GM18909 (cell line): ENCODE results near the gene UBAC2.
A peak's percentile ranks its signal among the peaks of the same experiment; 100 is the strongest.
"Not testable (repeated sequence)": the region's sequence is repeated elsewhere in the genome, so short reads cannot be mapped to it uniquely, and the experiment has no call there.

Experiments used
- ATAC-seq: cut with Tn5 transposase; IDR thresholded peaks from one replicate; pipeline ENCODE4 v1.9.1; 2021; ENCODE audit warnings: mild to moderate bottlenecking; ENCODE audit not compliant: unreplicated experiment, poor library complexity

The UBAC2 gene

DNA sequence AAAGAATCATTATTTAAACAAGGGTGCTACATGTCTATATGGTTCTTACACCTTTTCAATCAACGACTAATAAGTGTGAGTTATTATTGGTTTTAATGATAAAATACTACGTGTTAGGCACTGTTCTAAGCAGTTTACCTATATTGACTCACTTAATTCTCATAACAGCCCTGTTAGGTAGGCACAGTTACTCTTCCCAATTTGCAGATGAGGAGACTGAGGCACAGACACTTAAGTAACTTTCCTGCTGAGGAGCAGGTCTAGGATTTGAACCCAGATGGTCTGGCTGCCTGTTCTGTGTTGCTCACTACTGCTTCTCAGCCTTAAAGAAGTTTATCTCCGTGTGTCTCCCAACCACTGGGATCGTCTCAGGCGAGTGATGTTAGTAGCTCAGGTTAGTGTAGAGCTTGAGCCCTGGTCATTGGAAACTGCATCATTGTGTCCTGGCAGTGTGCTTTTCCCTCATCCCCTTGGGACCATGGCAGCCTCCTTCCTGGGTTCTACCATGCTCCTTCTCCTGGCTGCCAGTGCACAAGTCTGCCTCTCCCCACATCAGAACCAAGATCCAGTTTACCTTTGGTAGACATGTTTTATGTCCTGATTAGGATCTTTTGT, 10.9 kb downstream of the UBAC2 start:
- ATAC-seq: no peak

DNA sequence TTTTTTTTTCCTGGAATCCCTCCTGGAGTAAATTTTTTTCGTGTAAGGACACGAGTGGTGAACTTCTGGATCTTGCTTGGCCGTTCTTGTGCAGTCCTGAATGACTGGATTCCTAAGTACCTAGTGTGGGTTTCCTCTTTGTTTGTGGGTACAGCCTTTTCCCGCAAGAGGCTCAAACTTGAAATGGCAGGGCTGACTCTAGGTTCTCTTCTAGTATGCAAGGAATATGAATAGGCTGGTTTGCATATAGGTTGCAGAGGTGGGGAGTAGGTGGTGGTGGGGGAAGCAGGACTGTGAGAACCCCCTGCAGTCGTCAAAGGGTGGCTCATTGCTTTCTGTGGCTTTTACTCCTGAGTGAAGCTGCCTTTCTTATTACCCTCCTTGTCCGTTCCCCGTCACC, 13.6 kb downstream of the UBAC2 start:
- peak; percentile 67 for ATAC-seq

DNA sequence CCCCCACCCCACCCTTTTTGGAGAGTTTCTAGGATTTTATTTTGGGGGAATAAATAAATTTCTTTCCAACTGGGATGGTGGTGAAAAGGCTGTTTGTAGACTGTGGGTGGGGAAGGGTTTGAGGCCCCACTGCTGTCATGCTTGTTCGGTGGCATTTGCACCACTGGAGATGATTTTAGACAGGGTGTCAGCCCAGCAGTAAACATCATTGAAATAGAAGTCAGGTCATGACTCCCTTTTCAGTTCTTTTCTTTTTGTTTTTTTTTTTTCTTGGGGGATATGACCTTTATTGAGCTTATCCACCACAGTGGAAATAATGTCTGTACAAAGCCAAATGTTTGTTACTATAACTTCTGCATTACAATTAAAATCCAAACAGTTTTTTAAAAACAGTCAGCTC, 14.1 kb downstream of the UBAC2 start:
- no peak for ATAC-seq

DNA sequence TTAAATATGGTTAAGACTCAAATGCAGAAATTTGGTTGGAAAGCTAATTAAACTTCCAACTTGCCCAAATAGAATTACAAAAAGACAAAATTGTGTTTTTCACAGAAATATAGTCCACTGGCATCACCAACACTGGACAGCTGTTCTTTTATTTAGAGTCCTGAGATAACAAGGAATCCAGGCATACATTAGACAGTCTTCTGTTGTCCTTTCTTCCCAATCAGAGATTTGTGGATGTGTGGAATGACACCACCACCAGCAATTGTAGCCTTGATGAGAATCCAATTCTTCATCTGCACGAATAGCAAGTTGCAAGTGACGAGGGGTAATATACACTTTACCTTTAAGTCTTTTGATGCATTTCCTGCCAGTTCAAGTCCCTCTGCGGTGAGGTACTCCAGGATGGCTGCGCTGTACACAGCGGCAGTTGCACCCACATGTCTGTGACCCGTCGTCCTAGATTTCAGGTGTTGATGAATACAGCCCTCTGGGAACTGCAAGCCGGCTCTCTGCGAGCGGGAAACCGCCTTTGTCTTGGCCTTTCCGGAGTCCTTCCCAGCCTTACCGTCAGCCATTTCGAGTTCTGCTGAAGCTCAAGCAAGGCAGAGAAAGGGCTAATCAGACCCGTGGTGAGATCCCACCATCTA, 14.7 kb downstream of the UBAC2 start:
- ATAC-seq: no peak

DNA sequence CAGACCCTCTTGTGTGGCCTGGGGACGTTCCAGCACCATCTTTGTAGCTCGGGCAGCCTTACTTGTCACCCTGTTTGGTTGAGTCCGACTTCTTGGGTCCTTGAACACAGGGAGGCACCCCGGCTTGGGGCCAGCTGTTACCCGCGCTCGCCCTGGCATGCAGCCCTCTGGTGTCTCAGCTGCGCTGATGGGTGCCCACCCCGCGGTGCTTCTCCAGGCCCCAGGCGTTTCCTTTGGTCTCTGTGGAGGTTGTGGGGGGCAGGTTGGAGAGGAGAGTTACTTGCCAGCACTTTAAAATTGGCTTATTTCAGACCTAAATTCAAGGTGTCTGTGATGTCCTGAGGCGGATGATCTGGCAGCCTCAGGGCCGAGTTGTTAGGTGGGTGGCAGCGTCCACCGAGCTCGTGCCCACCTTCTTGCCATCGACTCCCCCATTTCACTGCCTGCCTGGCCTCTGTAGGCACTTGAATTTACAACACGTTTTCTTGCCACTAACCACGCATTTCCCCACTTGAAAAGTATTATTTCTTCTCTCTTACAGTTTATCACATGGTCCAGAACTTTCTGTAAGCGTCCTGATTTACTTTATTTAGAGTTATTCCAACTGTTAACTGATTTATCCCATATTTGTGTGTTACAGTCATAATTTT, 16.9 kb downstream of the UBAC2 start:
- ATAC-seq: no peak

DNA sequence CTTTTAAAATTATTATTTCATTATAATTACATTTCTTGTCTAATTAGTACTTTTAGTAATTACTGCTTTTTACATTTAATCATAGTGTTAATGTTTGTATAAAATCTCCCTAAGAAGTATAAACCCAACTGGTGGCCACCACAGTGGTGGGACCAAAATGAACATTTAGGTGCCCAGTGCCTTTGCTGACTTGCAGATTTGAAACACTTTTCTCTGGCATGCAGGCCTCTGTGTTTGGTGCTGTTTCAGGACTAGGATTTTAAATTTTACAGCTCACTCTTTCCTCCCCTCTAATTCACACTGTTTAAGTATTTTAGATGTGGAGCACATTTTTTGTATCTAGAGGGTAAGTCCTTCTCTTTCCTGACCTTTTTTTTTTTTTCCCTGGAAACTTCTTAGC, 17.5 kb downstream of the UBAC2 start:
- no peak for ATAC-seq

DNA sequence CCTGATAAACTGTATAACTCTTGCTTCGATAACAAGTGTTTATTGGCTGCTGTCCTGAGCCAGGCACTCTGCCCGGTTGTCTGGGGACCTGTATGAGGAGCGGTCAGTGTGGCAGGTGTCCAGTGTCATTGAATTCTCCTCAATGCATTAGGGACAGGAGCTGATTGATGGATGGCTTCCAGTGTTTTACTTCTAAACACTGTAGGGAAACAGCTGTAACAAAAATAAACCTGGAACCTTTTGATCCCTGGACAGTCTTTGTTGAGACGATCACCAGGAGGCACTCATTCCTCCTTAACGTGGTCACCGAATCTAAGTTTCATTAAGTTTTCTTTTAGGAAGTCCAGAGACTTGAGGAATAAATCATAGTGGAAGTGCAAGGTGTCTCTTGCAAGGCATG, 17.9 kb downstream of the UBAC2 start:
- no peak for ATAC-seq

DNA sequence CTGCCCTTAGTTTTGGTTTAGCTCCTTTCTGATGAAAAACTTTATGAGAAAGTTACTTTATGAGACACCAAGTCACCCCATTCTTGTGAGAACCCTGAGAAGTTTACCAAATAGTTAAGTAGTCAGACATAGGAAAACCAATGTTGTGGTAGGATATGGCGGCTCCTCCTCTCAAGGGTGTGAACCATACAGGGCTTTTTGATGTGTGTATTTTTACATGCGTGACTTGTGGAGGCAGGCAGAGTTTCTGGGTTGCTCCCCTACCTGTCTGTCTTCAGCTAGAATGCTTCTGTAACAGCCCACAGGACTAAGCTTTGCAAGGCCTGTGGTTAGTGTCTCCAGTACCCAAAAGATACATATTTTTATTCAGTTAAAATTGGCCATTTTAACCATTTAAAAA, 18.3 kb downstream of the UBAC2 start:
- ATAC-seq: no peak

DNA sequence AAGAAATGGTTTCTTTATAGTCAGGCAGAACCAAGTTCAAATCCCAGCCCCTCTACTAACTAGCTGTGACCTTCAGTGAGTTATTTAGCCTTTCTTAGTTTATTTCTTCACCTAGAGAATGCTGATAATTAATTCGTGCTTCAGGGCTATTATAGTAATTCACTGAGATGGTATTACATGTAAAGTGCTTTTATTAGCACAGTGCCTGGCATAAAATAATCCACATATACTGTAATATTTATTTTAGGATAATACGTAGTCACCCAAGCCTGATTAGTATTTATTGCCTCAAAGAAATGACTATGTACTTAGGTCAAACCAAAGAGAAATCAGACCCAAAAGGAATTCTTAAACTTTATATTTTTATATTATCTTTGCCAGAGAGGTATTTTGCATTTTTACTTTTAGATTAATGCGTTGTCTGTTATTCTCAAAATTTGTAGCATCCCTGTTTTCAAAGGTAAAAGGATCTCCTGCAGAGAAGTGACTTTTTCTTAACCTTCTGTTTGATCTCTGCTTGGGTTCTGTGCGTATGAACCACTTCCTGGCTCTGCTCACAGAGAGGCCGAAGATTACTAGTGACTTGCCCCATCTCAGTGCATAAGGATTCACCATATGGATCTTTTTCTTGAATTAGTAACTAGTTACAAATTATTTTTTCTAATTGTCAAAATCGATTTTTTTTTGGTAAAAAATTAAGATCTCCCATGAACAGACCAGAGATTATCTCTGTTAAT, 19.7 kb downstream of the UBAC2 start:
- no peak for ATAC-seq

DNA sequence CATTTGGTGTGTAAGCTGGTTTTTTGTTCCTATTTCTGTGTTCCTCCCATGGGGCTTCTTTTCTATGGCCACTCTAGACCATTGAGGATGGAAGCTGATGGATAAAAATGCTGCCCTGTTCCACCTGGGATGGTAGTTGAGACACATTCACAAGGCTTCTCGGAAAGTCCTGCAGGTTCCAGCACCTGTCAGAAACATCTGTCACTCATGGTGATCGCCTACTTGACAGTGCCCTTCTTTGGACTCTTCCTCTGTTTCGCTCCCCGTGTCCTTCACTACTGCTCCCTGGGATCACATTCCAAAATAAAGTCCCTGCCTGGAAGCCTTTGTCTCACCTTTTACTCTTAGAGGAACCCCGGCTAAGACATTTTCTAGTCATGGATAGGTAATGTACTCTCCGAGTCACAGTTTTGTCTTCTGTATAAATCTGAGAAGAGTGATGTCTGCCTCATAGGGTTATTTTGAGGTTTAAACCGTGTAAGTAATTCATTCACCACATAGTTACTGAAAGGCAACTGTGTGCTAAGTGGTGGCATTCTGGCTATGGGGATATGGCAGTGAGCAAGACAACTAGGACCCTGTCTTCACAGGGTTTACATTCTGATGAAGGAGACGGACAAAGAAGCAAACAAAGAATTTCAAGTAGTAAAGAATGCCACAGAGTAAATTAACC, 21.0 kb downstream of the UBAC2 start:
- no peak for ATAC-seq

DNA sequence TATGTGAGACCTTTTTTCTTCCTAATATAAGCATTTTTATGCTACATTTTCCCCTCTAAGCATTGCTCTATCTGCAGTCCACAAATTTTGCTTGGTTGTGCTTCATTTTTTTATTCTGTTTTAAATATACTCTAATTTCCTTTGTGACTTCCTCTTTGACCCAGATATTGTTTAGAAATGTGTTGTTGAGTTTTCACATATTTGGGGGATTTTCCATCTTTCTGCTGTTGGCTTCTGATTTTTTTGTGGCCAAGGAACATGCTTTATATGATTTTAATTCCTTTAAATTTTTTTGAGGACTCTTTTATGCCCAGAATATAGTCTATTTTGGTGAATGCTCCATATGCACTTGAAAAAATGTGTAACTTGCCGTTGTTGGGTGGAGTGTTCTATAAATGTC, 22.9 kb downstream of the UBAC2 start:
- ATAC-seq: no peak

DNA sequence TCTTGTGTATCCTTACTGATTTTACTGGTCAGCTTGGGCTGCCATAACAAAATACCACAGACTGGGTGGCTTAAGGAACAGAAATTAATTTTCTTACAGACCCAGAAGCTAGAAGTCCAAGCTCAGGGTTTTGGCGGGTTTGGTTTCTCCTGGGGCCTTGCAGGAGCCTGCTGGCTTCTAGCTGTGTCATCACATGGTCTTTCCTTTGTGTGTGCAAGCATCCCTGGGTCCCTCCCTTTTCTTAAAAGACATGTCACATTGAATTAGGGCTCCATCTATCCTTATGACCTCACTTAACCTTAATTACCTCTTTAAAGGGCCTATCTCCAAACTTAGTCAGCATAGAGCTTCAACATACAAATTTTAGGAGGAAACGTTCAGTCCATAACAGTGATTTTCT, 23.4 kb downstream of the UBAC2 start:
- no peak for ATAC-seq

DNA sequence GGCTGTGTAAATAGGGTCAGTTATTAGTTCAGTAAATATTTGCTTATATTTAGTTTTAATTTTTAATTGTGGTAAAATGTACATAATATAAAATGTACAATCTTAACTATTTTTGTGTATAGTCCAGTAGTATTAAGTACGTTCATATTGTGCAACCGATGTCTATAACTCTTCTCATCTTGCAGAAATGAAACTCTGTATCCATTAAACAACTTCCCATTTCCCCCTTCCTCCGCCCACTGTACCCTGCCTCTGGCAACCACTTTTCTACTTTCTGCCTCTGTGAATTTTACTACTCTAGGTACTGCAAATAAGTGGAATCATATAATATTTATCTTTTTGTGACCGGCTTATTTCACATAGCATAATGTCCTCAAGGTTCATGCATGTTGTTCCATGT, 24.4 kb downstream of the UBAC2 start:
- ATAC-seq: no peak

DNA sequence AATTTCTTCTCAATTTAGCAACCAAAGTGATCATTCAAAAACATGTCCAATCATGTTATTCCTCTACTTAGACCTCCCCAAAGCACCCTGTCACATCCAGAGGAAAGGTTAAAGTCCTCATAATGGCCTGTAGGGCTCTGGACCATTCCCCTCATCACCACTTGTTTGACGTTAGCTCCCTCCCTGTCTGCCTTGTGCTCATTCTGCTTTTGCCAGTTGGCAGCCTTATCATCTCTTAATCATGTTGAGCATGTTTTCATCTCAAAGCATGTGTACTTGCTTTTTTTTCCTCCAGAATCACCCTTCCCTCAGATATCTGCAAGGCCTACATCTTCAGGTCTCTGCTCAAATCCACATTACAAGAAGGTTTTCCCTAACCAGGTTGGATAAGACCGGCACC, 25.9 kb downstream of the UBAC2 start:
- no peak for ATAC-seq

DNA sequence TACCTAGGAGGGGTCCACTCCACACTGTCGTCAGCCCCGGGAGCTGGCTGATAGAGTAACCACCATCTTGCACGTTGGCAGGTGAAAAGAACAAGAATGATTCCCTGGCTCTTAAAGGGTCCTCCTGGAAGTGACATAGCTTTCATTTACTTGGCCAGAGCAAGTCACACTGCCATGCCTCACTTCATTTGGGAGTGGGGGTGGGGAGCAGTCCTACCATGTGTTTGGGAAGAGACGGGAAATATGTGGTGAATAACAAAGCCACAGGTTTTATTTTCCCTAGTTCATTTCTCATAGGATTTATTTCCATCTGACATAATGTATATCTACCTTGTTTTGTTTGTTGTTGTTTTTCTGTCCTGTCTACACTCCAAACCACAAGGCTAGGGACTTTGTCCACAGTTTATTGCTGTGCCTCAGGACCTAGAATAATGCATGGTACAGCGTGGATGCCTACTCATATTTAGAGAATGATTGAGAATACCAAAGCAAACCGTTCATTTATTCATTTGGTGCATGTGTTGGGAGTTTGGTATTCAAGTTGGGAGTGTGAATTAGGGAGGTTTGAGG, 26.8 kb downstream of the UBAC2 start:
- no peak for ATAC-seq

DNA sequence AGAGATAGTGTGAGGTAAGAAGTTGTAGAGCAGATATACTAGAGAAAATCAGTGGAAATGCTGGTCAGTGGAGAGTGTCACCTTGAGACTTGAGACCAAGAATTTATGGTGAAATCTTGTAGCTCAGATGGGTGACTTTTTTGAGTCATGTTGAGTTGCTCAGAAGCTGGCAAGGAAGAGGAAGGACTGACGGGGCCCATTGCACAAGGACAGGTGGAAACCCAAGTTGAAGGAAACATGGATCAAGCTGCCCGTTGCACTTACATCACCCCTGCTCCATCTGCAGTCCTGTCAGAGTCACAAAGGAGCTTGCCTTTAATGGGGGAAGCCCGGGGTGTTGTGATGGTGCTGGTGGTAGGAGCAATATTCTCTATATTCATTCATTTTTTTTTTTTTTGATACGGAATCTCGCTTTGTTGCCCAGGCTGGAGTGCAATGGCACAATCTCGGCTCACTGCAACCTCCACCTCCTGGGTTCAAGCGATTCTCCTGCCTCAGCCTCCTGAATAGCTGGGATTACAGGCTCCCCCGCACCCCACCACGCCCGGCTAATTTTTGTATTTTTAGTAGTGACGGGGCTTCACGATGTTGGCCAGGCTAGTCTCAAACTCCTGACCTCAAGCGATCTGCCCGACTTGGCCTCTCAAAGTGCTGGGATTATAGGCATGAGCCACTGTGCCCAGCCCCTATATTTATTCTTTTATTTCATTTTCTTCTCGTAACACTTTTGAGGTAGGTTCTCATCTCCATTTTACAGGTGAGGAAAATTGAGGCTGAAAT, 27.4 kb downstream of the UBAC2 start:
- no peak for ATAC-seq

DNA sequence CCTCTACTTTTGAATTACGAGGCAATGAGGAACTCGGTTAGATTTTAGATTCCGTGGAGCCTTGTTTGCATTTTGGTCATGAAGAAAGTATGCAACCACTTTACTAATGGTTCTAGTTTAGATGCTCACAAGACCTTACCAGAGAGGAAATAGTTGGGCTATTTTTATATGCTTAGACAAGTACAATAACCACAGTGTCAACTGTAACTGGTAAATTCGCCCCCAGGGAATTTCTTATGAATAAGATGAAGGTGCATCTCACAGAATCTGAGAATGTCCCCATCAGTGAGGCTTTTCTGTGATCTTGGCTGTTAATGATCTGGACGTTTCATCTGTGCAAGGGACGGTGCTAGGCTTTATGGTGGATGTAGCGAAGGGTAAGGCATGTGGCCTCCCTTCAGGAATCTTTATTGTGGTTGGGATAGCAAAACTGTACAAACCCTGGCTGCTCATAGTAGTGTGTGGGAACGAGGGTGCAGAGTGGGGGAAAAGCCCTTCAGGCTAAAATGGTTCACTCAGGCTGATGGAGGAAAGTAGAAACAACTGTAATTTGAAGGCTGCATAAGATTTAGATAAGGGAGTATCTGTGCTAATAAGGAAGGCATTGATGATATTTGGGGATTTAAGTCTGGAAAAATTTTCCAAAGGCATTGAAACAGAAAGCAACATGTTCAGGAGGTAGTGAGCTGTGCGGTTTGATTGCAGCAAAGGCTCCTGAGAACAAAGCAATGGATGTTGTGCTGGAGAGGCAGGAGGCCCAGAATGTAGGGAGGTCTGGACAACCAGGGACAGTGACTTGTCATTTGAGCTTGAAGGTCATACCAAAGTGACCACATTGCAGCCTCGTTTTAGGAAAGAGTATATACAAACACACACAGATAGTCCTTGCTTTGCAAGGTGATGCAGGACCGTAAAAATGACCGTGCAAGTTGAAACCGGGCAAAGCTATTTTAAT, 28.4 kb downstream of the UBAC2 start:
- peak; percentile 97 for ATAC-seq

DNA sequence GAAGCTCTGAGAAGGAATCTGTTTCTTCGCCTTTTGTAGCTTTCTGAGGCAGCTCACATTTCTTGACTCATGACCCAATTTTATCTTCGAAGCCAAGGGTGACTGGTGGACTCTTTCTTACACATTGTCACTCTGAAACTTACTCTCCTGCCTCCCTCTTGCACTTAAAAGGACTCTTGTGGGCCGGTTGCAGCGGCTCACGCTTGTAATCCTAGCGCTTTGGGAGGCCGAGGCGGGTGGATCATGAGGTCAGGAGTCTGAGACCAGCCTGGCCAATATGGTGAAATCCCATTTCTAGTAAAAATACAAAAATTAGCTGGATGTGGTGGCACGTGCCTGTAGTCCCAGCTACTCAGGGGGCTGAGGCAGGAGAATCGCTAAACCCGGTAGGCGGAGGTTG, 29.9 kb downstream of the UBAC2 start:
- not testable (repeated sequence) for ATAC-seq

DNA sequence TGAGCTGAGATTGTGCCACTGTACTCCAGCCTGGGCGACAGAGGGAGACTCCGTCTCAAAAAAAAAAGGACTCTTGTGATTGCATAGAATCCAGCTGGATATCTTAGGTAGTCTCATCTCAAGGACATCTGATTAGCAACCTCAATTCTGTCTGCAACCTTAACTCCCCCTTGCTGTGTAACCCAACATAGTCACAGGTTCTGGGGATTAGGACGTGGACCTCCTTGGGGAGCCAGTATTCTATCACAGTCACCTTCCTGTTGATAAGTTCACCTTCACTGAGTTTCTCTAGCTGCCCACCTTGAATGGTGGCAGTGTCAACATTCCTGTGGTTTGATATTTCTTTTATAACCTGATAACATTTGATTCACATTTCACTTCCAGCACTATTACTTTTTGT, 30.3 kb downstream of the UBAC2 start:
- no peak for ATAC-seq
